K562 (cell line): ENCODE measurements around the gene RPL21. TPM values are rescaled to one million over a fixed set of nuclear protein-coding genes. Genes with fewer than 3 reads are reported as not detected.

Experiments
- ATAC-seq: fragments of 200-7000 bp; cut with Tn5 transposase; 3 replicates; pipeline ENCODE4 v1.9.1; 2020; ENCODE audit warnings: moderate library complexity
- BruUV-seq: library from RNA; stranded (reverse); fragments of 400-500 nt; replicated peaks from 2 replicates; lab custom pipeline; 2021; lab: Mats Ljungman, UMichigan
- CTCF ChIA-PET: fragments of 300-600 bp; formaldehyde crosslinking; extraction: SDS; loops from one replicate; lab custom pipeline; 2021; ENCODE audit warnings: low intra/inter-chr PET ratio; lab: Yijun Ruan, JAX
- POLR2A ChIA-PET: fragments of 300-600, 350-650 bp; sonication (Branson Sonifier 250); formaldehyde crosslinking; extraction: SDS; loops from one replicate; lab custom pipeline; 2021; ENCODE audit warnings: antibody characterized with exemption, inconsistent platforms; lab: Yijun Ruan, JAX
- DNase-seq, 4 experiments: peaks; one replicate each; pipeline versions ENCODE4 v3.0.0 to v3.0.0-alpha.2; 2011 to 2018; ENCODE audit warnings: low spot score in 3 of 4, mixed read lengths in 3 of 4; ENCODE audit errors: extremely low read depth in 1 of 4
- FAIRE-seq: peaks from 2 replicates; lab custom pipeline; 2011; peaks lifted over from hg19 to GRCh38; lab: Jason Lieb, UNC
- H2AFZ ChIP-seq: 2 replicates; pipeline ENCODE4 v1.6.0; 2011; ENCODE audit warnings: low read depth, low read length, control low read depth, inconsistent platforms
- H3K27ac ChIP-seq: fragments of 200-600 bp; 3 replicates; pipeline ENCODE4 v1.8.0; 2011; ENCODE audit warnings: low read depth, mild to moderate bottlenecking, control low read depth, inconsistent platforms, low read length, moderate library complexity, mixed read lengths; ENCODE audit errors: extremely low read depth
- H3K27me3 ChIP-seq, 2 experiments: fragments of 300-600 bp in 1 of 2; 2 replicates in 1 of 2; 3 replicates in 1 of 2; pipeline versions ENCODE4 v1.6.0 to v1.8.0; 2011; ENCODE audit warnings: inconsistent platforms in 2 of 2, low read length in 2 of 2, mild to moderate bottlenecking in 1 of 2, mixed read lengths in 1 of 2, moderate library complexity in 1 of 2; ENCODE audit not compliant: control insufficient read depth in 2 of 2, insufficient read depth in 2 of 2
- H3K36me3 ChIP-seq: fragments of 300-600 bp; 3 replicates; pipeline ENCODE4 v1.8.0; 2011; ENCODE audit warnings: mild to moderate bottlenecking, low read length, inconsistent platforms; ENCODE audit not compliant: control insufficient read depth, insufficient read depth
- H3K4me1 ChIP-seq, 2 experiments: fragments of 200-600 bp in 1 of 2; replicated peaks in 1 of 2; 2 replicates in 1 of 2; 3 replicates in 1 of 2; pipeline versions ENCODE4 v1.5.1 to v1.8.0; 2011; ENCODE audit warnings: inconsistent platforms in 2 of 2, low read length in 2 of 2, mild to moderate bottlenecking in 1 of 2, mixed read lengths in 1 of 2, moderate library complexity in 1 of 2; ENCODE audit not compliant: control insufficient read depth in 2 of 2, insufficient read depth in 2 of 2
- H3K4me2 ChIP-seq: 2 replicates; pipeline ENCODE4 v1.6.1; 2011; ENCODE audit warnings: low read length, control low read depth, inconsistent platforms, mixed read lengths; ENCODE audit not compliant: insufficient read depth
- H3K4me3 ChIP-seq: fragments of 200-600 bp; sonication (generic), shearing (Covaris generic); 2 replicates; pipeline ENCODE4 v1.5.1; 2016; ENCODE audit warnings: control low read depth, inconsistent platforms
- H3K79me2 ChIP-seq: fragments of 200-600 bp; 3 replicates; pipeline ENCODE4 v1.8.0; 2011; ENCODE audit warnings: low read length, inconsistent platforms; ENCODE audit not compliant: control insufficient read depth, insufficient read depth
- H3K9ac ChIP-seq, 2 experiments: 2 replicates each; pipeline versions ENCODE4 v1.6.0 to v1.6.1; 2011; ENCODE audit warnings: low read depth in 2 of 2, low read length in 2 of 2, control low read depth in 1 of 2, inconsistent platforms in 1 of 2, mild to moderate bottlenecking in 1 of 2, mixed read lengths in 1 of 2; ENCODE audit not compliant: insufficient read depth in 1 of 2
- H3K9me1 ChIP-seq: one replicate; pipeline ENCODE4 v1.6.0; 2011; ENCODE audit warnings: inconsistent platforms, mild to moderate bottlenecking, low read length, moderate library complexity; ENCODE audit not compliant: control insufficient read depth, insufficient read depth
- H3K9me3 ChIP-seq: replicated peaks from 2 replicates; pipeline ENCODE4 v1.5.1; 2011; ENCODE audit warnings: low read depth, low read length, inconsistent platforms; ENCODE audit not compliant: control insufficient read depth, insufficient read depth
- H4K20me1 ChIP-seq: replicated peaks from 2 replicates; pipeline ENCODE4 v1.6.1; 2011; ENCODE audit warnings: low read length, inconsistent platforms, mixed read lengths; ENCODE audit not compliant: control insufficient read depth, insufficient read depth
- HNRNPH1 ChIP-seq: fragments of 200-400 bp; formaldehyde crosslinking; optimal IDR thresholded peaks from 2 replicates; pipeline ENCODE3; 2017; ENCODE audit warnings: low read depth, mild to moderate bottlenecking, low read length, moderate library complexity
- MCM5 ChIP-seq: fragments of 450-650 bp; IDR thresholded peaks from 2 replicates; pipeline ENCODE4 v1.6.1; 2016; ENCODE audit warnings: low read depth
- PHF21A ChIP-seq: fragments of 450-650 bp; IDR thresholded peaks from 2 replicates; pipeline ENCODE4 v1.6.1; 2017; ENCODE audit warnings: low read depth, borderline replicate concordance
- POLR2B ChIP-seq: fragments of 450-650 bp; IDR thresholded peaks from 2 replicates; pipeline ENCODE4 v1.6.1; 2018; ENCODE audit warnings: low read depth; ENCODE audit not compliant: partially characterized antibody
- RBM22 ChIP-seq: fragments of 200-400 bp; formaldehyde crosslinking; IDR thresholded peaks from 2 replicates; pipeline ENCODE4 v1.6.1; 2018; ENCODE audit warnings: low read length, low read depth; ENCODE audit not compliant: poor library complexity, severe bottlenecking
- RUNX1 ChIP-seq: sonication (generic); IDR thresholded peaks from 2 replicates; pipeline ENCODE4 v1.6.1; 2016; ENCODE audit warnings: antibody characterized with exemption, low read depth
- SIX5 ChIP-seq, 2 experiments: IDR thresholded peaks; 2 replicates each; pipeline ENCODE4 v1.6.1; 2011; ENCODE audit warnings: low read length in 2 of 2, borderline replicate concordance in 1 of 2, low read depth in 1 of 2, mild to moderate bottlenecking in 1 of 2, moderate library complexity in 1 of 2; ENCODE audit not compliant: insufficient read depth in 1 of 2
- ZNF277 ChIP-seq: fragments of 250-450 bp; sonication (Bioruptor Pico); IDR thresholded peaks from 2 replicates; pipeline ENCODE4 v1.8.0; 2022; ENCODE audit warnings: inconsistent platforms, mild to moderate bottlenecking, moderate library complexity, borderline replicate concordance
- WGBS: fragments of 100-300 bp; shearing (Covaris generic); methylation state at CpG from one replicate; pipeline ENCODE4 v1.1.6; 2016; ENCODE audit warnings: low coverage, mixed read lengths; ENCODE audit not compliant: insufficient coverage; ENCODE audit errors: missing lambda C conversion rate; 5-methylcytosine and 5-hydroxymethylcytosine counted together
- in situ Hi-C: fragments of 300-500 bp; cut with MboI; formaldehyde crosslinking; loops from 4 replicates; pipeline ENCODE4 v1.15.0; 2018; ENCODE audit warnings: inconsistent platforms, mixed read lengths
- intact Hi-C: fragments of 100-400 bp; cut with micrococcal nuclease; formaldehyde crosslinking; loops from 2 replicates; pipeline ENCODE4 v1.14.2; 2022
- polyA plus RNA-seq, 8 experiments: library from polyadenylated mRNA; depleted of rRNA in 4 of 8; stranded (reverse) in 5 of 8; unstranded in 3 of 8; fragments of >200 nt; fragmentation: Nextera tagmentation in 2 of 8; fragmentation: Illumina TruSeq in 1 of 8; extraction: Ambion mirVana in 2 of 8; extraction: Trizol in 1 of 8; gene quantifications; 2 replicates each; pipeline versions ENCODE4 v1.2.1 to v1.2.3, GENCODE V29; 2011 to 2014; ENCODE audit warnings: inconsistent platforms in 1 of 8, missing spikeins in 1 of 8
- total RNA-seq, 7 experiments: library from RNA; depleted of rRNA in 6 of 7; stranded (reverse); fragments of >200 nt in 6 of 7; fragmentation: Illumina TruSeq in 2 of 7; extraction: Trizol in 2 of 7; gene quantifications; 2 replicates each; pipeline versions ENCODE4 v1.2.1 to v1.2.3, GENCODE V29; 2011 to 2021; ENCODE audit warnings: low replicate concordance in 1 of 7

Gene RPL21
- total and polyA plus RNA-seq, 9 of the 15 experiments (the other 6 are each of a cell fraction or from before 2014, with no cell fraction given), result 622 to 4,203 (median 1,676) TPM

GRCh38 chr13:27258637-27259386, 7.5 kb downstream of the RPL21 start:
- Histone ChIP-seq H3K4me3 (no peak overlapping the region), H3K4me1 (peaks cover 0 to 7% of the 10 kb centered on the region in 2 experiments; a peak in 4 of 5 replicates), H3K9ac (no peak overlapping the region), H3K4me2 (no peak overlapping the region), H4K20me1 (peaks cover 11% of the 10 kb centered on the region; the same call in 1 of the 2 replicates), H3K9me3 (no peaks in the 10 kb centered on the region), H3K27me3 (no peaks in the 10 kb centered on the region)
- BruUV-seq, result no TSS peak
- in situ Hi-C loops, result no loop called here
- ATAC-seq (peak; percentile 23), FAIRE-seq (no peak)
- TF ChIP-seq HNRNPH1, result no peak
- no peak for TF ChIP-seq SIX5 (IDR thresholded peaks at IDR 0.05; ENCODE audit: borderline replicate concordance in 1 of 2, insufficient read depth in 1 of 2, low read depth in 1 of 2, low read length in 2 of 2)
- TF ChIP-seq ZNF277 (CRISPR knock-in tag), result no peak
- peak; percentile 31 for TF ChIP-seq POLR2B
- TF ChIP-seq RUNX1, result no peak
- TF ChIP-seq RBM22, result peak; percentile 39
- no peak for TF ChIP-seq MCM5
- TF ChIP-seq PHF21A, result no peak
- TF ChIP-seq, all 486 proteins: peak for 2
- no peaks in the 10 kb centered on the region for H3K9me1 ChIP-seq
- 73% methylated on average over 5 of the region's 5 CpGs for WGBS
- POLR2A ChIA-PET, result interaction anchor here (0.5 to 1.2 kb wide), 4 partner anchors 12 to 90 kb away, joined by 3 to 4 read pairs (median 3); partner anchors contain the start of gene RASL11A
- no peak for DNase-seq
- CTCF ChIA-PET, result no interaction called here
- H3K79me2 ChIP-seq, result peaks cover 21% of the 10 kb centered on the region
- intact Hi-C loops, result no loop called here
- no peak overlapping the region for H2AFZ ChIP-seq
- peaks cover 56% of the 10 kb centered on the region for H3K36me3 ChIP-seq
- peak overlapping the region; percentile 60; the same call in 1 of the 3 replicates for H3K27ac ChIP-seq
